DND-41 (cell line): Measurements from ENCODE around the gene CAP1.

Experiments used
- ATAC-seq: fragments of 200-7000 bp; cut with Tn5 transposase; 3 replicates; pipeline ENCODE4 v1.9.1; 2021; ENCODE audit warnings: low read depth; ENCODE audit not compliant: insufficient read depth
- DNase-seq: peaks from one replicate; pipeline ENCODE4 v3.0.0-alpha.2; 2020
- H2AFZ ChIP-seq: 2 replicates; pipeline ENCODE4 v1.6.0; 2012; ENCODE audit warnings: low read depth, low read length
- H3K27ac ChIP-seq: 2 replicates; pipeline ENCODE4 v1.5.1; 2012; ENCODE audit warnings: low read length, inconsistent platforms
- H3K27me3 ChIP-seq: fragments of 200-600 bp; sonication (generic); 2 replicates; pipeline ENCODE4 v1.6.0; 2012; ENCODE audit warnings: low read length, mild to moderate bottlenecking, inconsistent platforms; ENCODE audit not compliant: insufficient read depth, poor library complexity
- H3K36me3 ChIP-seq: 2 replicates; pipeline ENCODE4 v1.5.1; 2012; ENCODE audit warnings: low read length, inconsistent platforms; ENCODE audit not compliant: insufficient read depth
- H3K4me1 ChIP-seq: 2 replicates; pipeline ENCODE4 v1.5.1; 2012; ENCODE audit warnings: mild to moderate bottlenecking, low read length; ENCODE audit not compliant: insufficient read depth
- H3K4me2 ChIP-seq: 2 replicates; pipeline ENCODE4 v1.6.0; 2012; ENCODE audit warnings: mild to moderate bottlenecking, moderate library complexity, low read length, inconsistent platforms; ENCODE audit not compliant: insufficient read depth
- H3K4me3 ChIP-seq, 2 experiments: fragments of 200-600 bp in 1 of 2; shearing (Covaris generic) in 1 of 2; 2 replicates each; pipeline ENCODE4 v1.5.1; 2012 to 2016; ENCODE audit warnings: inconsistent platforms in 2 of 2, low read length in 2 of 2, mild to moderate bottlenecking in 2 of 2, low read depth in 1 of 2, moderate library complexity in 1 of 2
- H3K79me2 ChIP-seq: 2 replicates; pipeline ENCODE4 v1.6.0; 2012; ENCODE audit warnings: low read length, inconsistent platforms; ENCODE audit not compliant: insufficient read depth
- H3K9ac ChIP-seq: 2 replicates; pipeline ENCODE4 v1.6.0; 2012; ENCODE audit warnings: low read depth, mild to moderate bottlenecking, inconsistent platforms, low read length, moderate library complexity
- H3K9me3 ChIP-seq: 2 replicates; pipeline ENCODE4 v1.5.1; 2012; ENCODE audit warnings: low read length, moderate library complexity, mild to moderate bottlenecking, inconsistent platforms; ENCODE audit not compliant: insufficient read depth, severe bottlenecking
- H4K20me1 ChIP-seq: 2 replicates; pipeline ENCODE4 v1.6.0; 2012; ENCODE audit warnings: low read length; ENCODE audit not compliant: insufficient read depth
- CTCF ChIP-seq: IDR thresholded peaks from 2 replicates; pipeline ENCODE4 v1.5.1; 2012; ENCODE audit warnings: borderline replicate concordance, low read length, moderate library complexity, mild to moderate bottlenecking; ENCODE audit not compliant: poor library complexity, severe bottlenecking; ENCODE audit errors: extremely low read depth
- EZH2 ChIP-seq: IDR thresholded peaks from 3 replicates; pipeline ENCODE4 v1.6.1; 2012; ENCODE audit warnings: borderline replicate concordance, low read depth, mild to moderate bottlenecking, moderate library complexity, low read length, inconsistent platforms; ENCODE audit not compliant: severe bottlenecking

Gene CAP1

DNA sequence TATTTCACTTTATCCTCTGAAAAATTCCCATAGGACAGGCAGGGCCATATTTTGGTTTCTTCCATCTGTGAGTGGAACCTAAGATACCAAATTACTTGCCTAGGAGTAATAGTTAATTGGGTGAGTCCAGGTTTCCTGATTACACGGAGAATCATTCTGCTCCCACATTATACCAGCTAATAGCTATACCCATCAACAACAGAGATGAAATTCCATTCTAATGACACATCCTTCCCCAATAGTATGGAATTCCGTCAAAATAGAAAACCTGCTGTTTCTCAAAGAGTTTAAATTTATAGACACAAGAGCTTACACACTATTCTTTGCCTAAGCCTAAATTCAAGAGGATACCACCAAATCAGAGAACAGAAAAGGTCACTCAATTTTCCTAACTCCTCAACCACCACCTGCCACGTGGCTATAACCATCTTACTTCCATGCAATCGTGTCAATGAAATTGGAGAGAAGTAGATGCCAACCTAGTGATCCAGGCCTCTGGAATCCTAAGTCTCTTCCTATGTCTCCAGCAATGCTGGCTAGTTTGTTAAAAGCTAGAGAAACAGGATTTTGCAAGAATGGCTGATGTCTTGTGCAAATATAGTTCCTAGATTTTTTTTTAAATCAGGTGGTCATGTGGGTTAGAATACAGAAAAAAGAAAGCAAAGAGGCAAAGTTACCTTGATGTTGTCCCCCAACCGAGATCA is 50.3 kb downstream of the CAP1 start:
- no peak overlapping the region for H3K4me2 ChIP-seq
- H3K36me3 ChIP-seq = peaks cover 73% of the 10 kb centered on the region
- no peak overlapping the region for H3K27ac ChIP-seq
- peaks cover 24% of the 10 kb centered on the region for H3K79me2 ChIP-seq
- DNase-seq (no peak), ATAC-seq (no peak)
- H3K9ac ChIP-seq = no peak overlapping the region
- peaks cover 11% of the 10 kb centered on the region for H3K4me1 ChIP-seq
- H4K20me1 ChIP-seq = no peaks in the 10 kb centered on the region
- no peaks in the 10 kb centered on the region for H3K9me3 ChIP-seq
- no peak overlapping the region for H2AFZ ChIP-seq
- H3K27me3 ChIP-seq = no peaks in the 10 kb centered on the region
- TF ChIP-seq EZH2 (no peak), CTCF (no peak)
- H3K4me3 ChIP-seq = no peak overlapping the region

GRCh38 chr1:40092241-40092640 is 51.7 kb downstream of the CAP1 start:
- Histone ChIP-seq H3K27ac (no peak overlapping the region), H3K36me3 (peaks cover 64% of the 10 kb centered on the region), H3K9me3 (no peaks in the 10 kb centered on the region), H3K9ac (no peak overlapping the region), H3K27me3 (no peaks in the 10 kb centered on the region), H3K4me1 (peaks cover 25% of the 10 kb centered on the region), H4K20me1 (no peaks in the 10 kb centered on the region), H2AFZ (no peak overlapping the region), H3K79me2 (peaks cover 34% of the 10 kb centered on the region), H3K4me3 (no peak overlapping the region), H3K4me2 (no peak overlapping the region)
- ATAC-seq (no peak), DNase-seq (no peak)
- TF ChIP-seq CTCF (no peak), EZH2 (no peak)

DNA sequence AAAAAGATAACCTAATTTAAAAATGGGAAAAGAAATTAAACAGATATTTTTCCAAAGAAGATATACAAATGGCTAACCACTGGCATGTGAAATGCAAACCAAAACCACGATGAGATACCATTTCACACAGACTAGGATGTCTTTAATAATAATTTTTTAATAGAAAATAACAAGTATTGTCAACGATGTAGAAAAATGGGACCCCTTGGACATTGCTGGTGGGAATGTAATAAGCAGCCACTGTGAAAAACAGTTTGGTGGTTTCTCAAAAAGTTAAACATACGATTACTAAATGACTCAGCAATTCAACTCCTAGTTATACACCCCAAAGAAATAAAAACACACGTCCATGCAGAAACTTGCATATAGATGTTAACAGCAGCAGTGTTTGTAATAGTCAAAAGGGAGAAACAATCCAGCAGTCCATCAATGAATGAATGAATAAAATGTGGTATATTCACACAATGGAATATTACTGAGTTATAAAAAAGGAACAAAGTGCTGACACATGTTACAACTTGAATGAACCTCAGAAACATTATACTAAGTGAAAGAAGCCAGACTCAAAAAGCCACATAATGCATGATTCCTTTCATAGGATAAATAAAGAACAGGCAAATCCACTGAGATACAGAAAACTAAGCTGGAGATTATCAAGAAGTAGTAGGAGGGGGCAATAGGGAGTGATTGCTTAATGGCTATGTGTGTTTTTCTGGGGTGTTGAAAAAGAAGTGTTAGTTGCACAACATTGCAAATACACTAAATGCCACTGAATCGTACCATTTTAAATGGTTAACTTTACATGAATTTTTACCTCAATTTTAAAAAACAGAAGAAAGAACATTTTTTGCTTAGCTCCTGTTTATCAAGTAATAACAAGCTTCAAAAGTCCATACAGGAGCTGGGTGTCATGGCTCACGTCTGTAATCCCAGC is 52.4 kb downstream of the CAP1 start:
- DNase-seq (no peak), ATAC-seq (no peak)
- H3K27me3 ChIP-seq = no peaks in the 10 kb centered on the region
- no peak for TF ChIP-seq CTCF
- TF ChIP-seq EZH2 = no peak
- no peaks in the 10 kb centered on the region for H3K9me3 ChIP-seq
- H3K4me1 ChIP-seq = peaks cover 31% of the 10 kb centered on the region
- peaks cover 34% of the 10 kb centered on the region for H3K79me2 ChIP-seq
- no peak overlapping the region for H3K4me3 ChIP-seq
- H3K4me2 ChIP-seq = no peak overlapping the region
- H2AFZ ChIP-seq = no peak overlapping the region
- H4K20me1 ChIP-seq = no peaks in the 10 kb centered on the region
- peaks cover 57% of the 10 kb centered on the region for H3K36me3 ChIP-seq
- no peak overlapping the region for H3K27ac ChIP-seq
- H3K9ac ChIP-seq = no peak overlapping the region
